T-helper 1 cell treated with Interleukin-12 subunit alpha and Interleukin-12 subunit beta and Interleukin-4 antibody, amounts not matched to agents 30 μg/mL and 1 μg/mL, for 36 hours (primary cell): ENCODE results near the gene KY.

Experiments used
- H3K27ac Mint-ChIP-seq: one replicate; pipeline ENCODE4 v1.8.0; 2021; ENCODE audit warnings: mild to moderate bottlenecking, mixed read lengths
- H3K27me3 Mint-ChIP-seq: one replicate; pipeline ENCODE4 v1.8.0; 2021; ENCODE audit warnings: low read depth, mixed read lengths
- H3K36me3 Mint-ChIP-seq: one replicate; pipeline ENCODE4 v1.8.0; 2021; ENCODE audit warnings: low read depth, mixed read lengths
- H3K4me1 Mint-ChIP-seq: one replicate; pipeline ENCODE4 v1.8.0; 2021; ENCODE audit warnings: low read depth, mixed read lengths
- H3K4me3 Mint-ChIP-seq: one replicate; pipeline ENCODE4 v1.8.0; 2021; ENCODE audit warnings: mild to moderate bottlenecking, moderate library complexity, mixed read lengths
- H3K9me3 Mint-ChIP-seq: one replicate; pipeline ENCODE4 v1.8.0; 2021; ENCODE audit warnings: mixed read lengths

The KY gene

GRCh38 chr3:134650431-134651346, at the start of gene KY:
Gene KY, minus strand, starts transcription at chr3:134651022. Its CDS starts 62 bp downstream, at chr3:134650960.
- no peaks in the 10 kb centered on the region for H3K4me1 Mint-ChIP-seq
- no peaks in the 10 kb centered on the region for H3K36me3 Mint-ChIP-seq
- H3K9me3 Mint-ChIP-seq: no peaks in the 10 kb centered on the region
- H3K4me3 Mint-ChIP-seq: no peak within 1 kb of the TSS
- H3K27me3 Mint-ChIP-seq: peaks cover 24% of the 10 kb centered on the region
- H3K27ac Mint-ChIP-seq: no peak within 1 kb of the TSS

GRCh38 chr3:134699721-134700120, 48.9 kb upstream of the KY start:
- H3K27me3 Mint-ChIP-seq: no peaks in the 10 kb centered on the region
- H3K9me3 Mint-ChIP-seq: no peaks in the 10 kb centered on the region
- H3K27ac Mint-ChIP-seq: no peak overlapping the region
- no peaks in the 10 kb centered on the region for H3K4me1 Mint-ChIP-seq
- no peak overlapping the region for H3K4me3 Mint-ChIP-seq
- H3K36me3 Mint-ChIP-seq: no peaks in the 10 kb centered on the region

- Mint-ChIP-seq H3K9me3 (no peaks in the 10 kb centered on the region), H3K36me3 (no peaks in the 10 kb centered on the region), H3K4me1 (no peaks in the 10 kb centered on the region), H3K27ac (no peak overlapping the region), H3K4me3 (no peak overlapping the region), H3K27me3 (no peaks in the 10 kb centered on the region)
Observed at GRCh38 chr3:134699141-134699711, 48.4 kb upstream of the KY start.

GRCh38 chr3:134697830-134698689, 47.2 kb upstream of the KY start:
- Mint-ChIP-seq H3K9me3 (no peaks in the 10 kb centered on the region), H3K4me1 (no peaks in the 10 kb centered on the region), H3K36me3 (no peaks in the 10 kb centered on the region), H3K27ac (no peak overlapping the region), H3K27me3 (no peaks in the 10 kb centered on the region), H3K4me3 (no peak overlapping the region)

GRCh38 chr3:134696155-134696554, 45.3 kb upstream of the KY start:
- H3K4me1 Mint-ChIP-seq: no peaks in the 10 kb centered on the region
- no peaks in the 10 kb centered on the region for H3K27me3 Mint-ChIP-seq
- H3K4me3 Mint-ChIP-seq: no peak overlapping the region
- H3K36me3 Mint-ChIP-seq: no peaks in the 10 kb centered on the region
- H3K27ac Mint-ChIP-seq: no peak overlapping the region
- no peaks in the 10 kb centered on the region for H3K9me3 Mint-ChIP-seq

- Mint-ChIP-seq H3K27ac (no peak overlapping the region), H3K4me3 (no peak overlapping the region), H3K9me3 (no peaks in the 10 kb centered on the region), H3K4me1 (no peaks in the 10 kb centered on the region), H3K36me3 (no peaks in the 10 kb centered on the region), H3K27me3 (peaks cover 2% of the 10 kb centered on the region)
Observed at GRCh38 chr3:134694946-134695543, 44.2 kb upstream of the KY start.

GRCh38 chr3:134694466-134694865, 43.6 kb upstream of the KY start:
- no peaks in the 10 kb centered on the region for H3K36me3 Mint-ChIP-seq
- H3K9me3 Mint-ChIP-seq: no peaks in the 10 kb centered on the region
- H3K4me3 Mint-ChIP-seq: no peak overlapping the region
- H3K27me3 Mint-ChIP-seq: peaks cover 7% of the 10 kb centered on the region
- no peak overlapping the region for H3K27ac Mint-ChIP-seq
- H3K4me1 Mint-ChIP-seq: no peaks in the 10 kb centered on the region

GRCh38 chr3:134693804-134694203, 43.0 kb upstream of the KY start:
- Mint-ChIP-seq H3K4me3 (no peak overlapping the region), H3K36me3 (no peaks in the 10 kb centered on the region), H3K27me3 (peaks cover 7% of the 10 kb centered on the region), H3K9me3 (no peaks in the 10 kb centered on the region), H3K27ac (no peak overlapping the region), H3K4me1 (no peaks in the 10 kb centered on the region)

GRCh38 chr3:134693226-134693625, 42.4 kb upstream of the KY start:
- no peaks in the 10 kb centered on the region for H3K4me1 Mint-ChIP-seq
- no peak overlapping the region for H3K4me3 Mint-ChIP-seq
- H3K9me3 Mint-ChIP-seq: no peaks in the 10 kb centered on the region
- H3K27me3 Mint-ChIP-seq: peaks cover 7% of the 10 kb centered on the region
- no peaks in the 10 kb centered on the region for H3K36me3 Mint-ChIP-seq
- no peak overlapping the region for H3K27ac Mint-ChIP-seq

GRCh38 chr3:134690226-134690625, 39.4 kb upstream of the KY start:
- Mint-ChIP-seq H3K27me3 (peaks cover 7% of the 10 kb centered on the region), H3K4me3 (no peak overlapping the region), H3K4me1 (no peaks in the 10 kb centered on the region), H3K27ac (no peak overlapping the region), H3K9me3 (no peaks in the 10 kb centered on the region), H3K36me3 (no peaks in the 10 kb centered on the region)

- H3K27ac Mint-ChIP-seq: no peak overlapping the region
- H3K36me3 Mint-ChIP-seq: no peaks in the 10 kb centered on the region
- no peaks in the 10 kb centered on the region for H3K4me1 Mint-ChIP-seq
- no peaks in the 10 kb centered on the region for H3K9me3 Mint-ChIP-seq
- peaks cover 7% of the 10 kb centered on the region for H3K27me3 Mint-ChIP-seq
- H3K4me3 Mint-ChIP-seq: no peak overlapping the region
Observed at GRCh38 chr3:134687642-134688041, 36.8 kb upstream of the KY start.

- H3K4me3 Mint-ChIP-seq: no peak overlapping the region
- no peaks in the 10 kb centered on the region for H3K9me3 Mint-ChIP-seq
- H3K4me1 Mint-ChIP-seq: no peaks in the 10 kb centered on the region
- H3K36me3 Mint-ChIP-seq: no peaks in the 10 kb centered on the region
- peaks cover 7% of the 10 kb centered on the region for H3K27me3 Mint-ChIP-seq
- H3K27ac Mint-ChIP-seq: no peak overlapping the region
Observed at GRCh38 chr3:134685929-134686802, 35.3 kb upstream of the KY start.

- H3K4me1 Mint-ChIP-seq: no peaks in the 10 kb centered on the region
- H3K9me3 Mint-ChIP-seq: no peaks in the 10 kb centered on the region
- H3K4me3 Mint-ChIP-seq: no peak overlapping the region
- H3K36me3 Mint-ChIP-seq: no peaks in the 10 kb centered on the region
- no peaks in the 10 kb centered on the region for H3K27me3 Mint-ChIP-seq
- H3K27ac Mint-ChIP-seq: no peak overlapping the region
Observed at GRCh38 chr3:134682196-134682880, 31.5 kb upstream of the KY start.
